T-cell (primary cell): ENCODE measurements around the gene NLRX1. TPM values are rescaled to one million over a fixed set of nuclear protein-coding genes. Genes with fewer than 3 reads are reported as not detected.
A peak's percentile ranks its signal among the peaks of the same experiment; 100 is the strongest.

Experiments used
- ATAC-seq, 4 experiments: fragments of 200-7000 bp in 3 of 4; fragments of 150-1000 bp in 1 of 4; cut with Tn5 transposase; replicated peaks in 1 of 4; 1 replicate in 3 of 4; 2 replicates in 1 of 4; pipeline ENCODE4 v1.10.0; 2021; ENCODE audit warnings: moderate library complexity in 3 of 4, mild to moderate bottlenecking in 2 of 4, moderate number of reproducible peaks in 1 of 4
- CTCF ChIA-PET, 2 donors: fragments of 300-600 bp; sonication (Branson Sonifier 250); formaldehyde crosslinking; loops; one replicate each; lab custom pipeline; 2022; ENCODE audit warnings: antibody characterized with exemption in 2 of 2; lab: Charles Lee
- POLR2A ChIA-PET, 2 donors: fragments of 300-600 bp; sonication (Branson Sonifier 250); formaldehyde crosslinking; loops; one replicate each; lab custom pipeline; 2022; ENCODE audit warnings: antibody characterized with exemption in 2 of 2; lab: Charles Lee
- DNase-seq, 35 experiments: peaks; one replicate each; pipeline versions ENCODE4 v3.0.0 to v3.0.0-alpha.2; 2013 to 2023
- H3K27ac ChIP-seq: one replicate; pipeline ENCODE4 v1.5.1; 2013; ENCODE audit warnings: low read length
- H3K27me3 ChIP-seq, 2 experiments: replicated peaks in 1 of 2; 1 replicate in 1 of 2; 2 replicates in 1 of 2; pipeline versions ENCODE4 v1.6.1 to v1.7.0; 2013; ENCODE audit warnings: low read length in 1 of 2, mixed read lengths in 1 of 2; ENCODE audit not compliant: control insufficient read depth in 2 of 2, insufficient read depth in 2 of 2; ENCODE audit errors: extremely low read depth in 1 of 2
- H3K36me3 ChIP-seq, 2 donors: 1 replicate in 1 of 2; 2 replicates in 1 of 2; pipeline versions ENCODE4 v1.6.1 to v1.7.0; 2013; ENCODE audit warnings: low read length in 1 of 2; ENCODE audit not compliant: control insufficient read depth in 2 of 2, insufficient read depth in 1 of 2; ENCODE audit errors: extremely low read depth in 1 of 2
- H3K4me1 ChIP-seq, 2 experiments: 1 replicate in 1 of 2; 2 replicates in 1 of 2; pipeline versions ENCODE4 v1.6.1 to v1.7.0; 2013; ENCODE audit warnings: low read length in 2 of 2, mixed read lengths in 1 of 2; ENCODE audit not compliant: insufficient read depth in 2 of 2, control insufficient read depth in 1 of 2; ENCODE audit errors: extremely low read depth in 1 of 2
- H3K4me3 ChIP-seq, 2 donors: 1 replicate in 1 of 2; 2 replicates in 1 of 2; pipeline versions ENCODE4 v1.5.1 to v1.7.0; 2013; ENCODE audit warnings: mild to moderate bottlenecking in 2 of 2, low read length in 1 of 2, moderate library complexity in 1 of 2; ENCODE audit not compliant: control insufficient read depth in 1 of 2; ENCODE audit errors: extremely low read depth in 1 of 2
- H3K9me3 ChIP-seq: 2 replicates; pipeline ENCODE4 v1.7.0; 2013
- H3K27ac Mint-ChIP-seq, 2 donors: one replicate each; pipeline ENCODE4 v1.8.0; 2020 to 2021; ENCODE audit warnings: mild to moderate bottlenecking in 2 of 2, mixed read lengths in 2 of 2
- H3K27me3 Mint-ChIP-seq, 2 donors: one replicate each; pipeline ENCODE4 v1.8.0; 2021 to 2022; ENCODE audit warnings: mixed read lengths in 2 of 2
- H3K36me3 Mint-ChIP-seq: one replicate; pipeline ENCODE4 v1.8.0; 2021; ENCODE audit warnings: mixed read lengths
- H3K4me1 Mint-ChIP-seq, 3 donors: one replicate each; pipeline ENCODE4 v1.8.0; 2020 to 2022; ENCODE audit warnings: mixed read lengths in 3 of 3, mild to moderate bottlenecking in 1 of 3
- H3K4me3 Mint-ChIP-seq, 3 donors: one replicate each; pipeline ENCODE4 v1.8.0; 2020 to 2022; ENCODE audit warnings: mild to moderate bottlenecking in 3 of 3, mixed read lengths in 3 of 3, moderate library complexity in 3 of 3
- H3K9me3 Mint-ChIP-seq, 3 donors: one replicate each; pipeline ENCODE4 v1.8.0; 2020 to 2022; ENCODE audit warnings: mixed read lengths in 3 of 3
- WGBS: methylation state at CpG from one replicate; pipeline ENCODE4 v1.1.5; 2013; ENCODE audit warnings: missing lambda C conversion rate; ENCODE audit not compliant: insufficient coverage; 5-methylcytosine and 5-hydroxymethylcytosine counted together
- total RNA-seq, 35 experiments: library from RNA in 6 of 35; stranded (reverse) in 6 of 35; fragments of 120-200 nt in 1 of 35; gene quantifications; one replicate each; pipeline versions ENCODE4 v1.2.1 to v1.2.4 and lab custom pipeline; 2013 to 2026

NLRX1 gene
- total RNA-seq, 5 donors from 2014 or later (not counting 1 experiment from before 2014, with no cell fraction given) = 6.5 to 12.8 (median 11.6) TPM

- Mint-ChIP-seq H3K27ac (no peak overlapping the region), H3K9me3 (no peaks in the 10 kb centered on the region), H3K4me3 (no peak overlapping the region), H3K4me1 (peaks cover 0 to 6% (median 3%) of the 10 kb centered on the region in 3 donors), H3K36me3 (no peaks in the 10 kb centered on the region), H3K27me3 (peaks cover 0 to 1% of the 10 kb centered on the region in 2 donors)
- no CpG with 5 or more reads among the region's 3 CpGs for WGBS
- CTCF ChIA-PET = interaction anchor here in 1 of 2 donors (0.6 to 1.1 kb wide), 2 partner anchors 60 to 124 kb away, joined by 3 read pairs; partner anchors contain the start of gene VPS11
- POLR2A ChIA-PET = no interaction called here
- peaks cover 0 to 2% of the 10 kb centered on the region in 2 experiments for H3K4me1 ChIP-seq
- DNase-seq = no peak
- no peak overlapping the region for H3K27ac ChIP-seq
- ATAC-seq = no peak
- H3K9me3 ChIP-seq = no peaks in the 10 kb centered on the region
- H3K4me3 ChIP-seq = no peak overlapping the region
- no peaks in the 10 kb centered on the region for H3K36me3 ChIP-seq
- H3K27me3 ChIP-seq = peaks cover 0 to 18% of the 10 kb centered on the region in 2 experiments
Measured at GRCh38 chr11:119192111-119192510, 23.6 kb downstream of the NLRX1 start.

GRCh38 chr11:119193001-119193400 lies 24.5 kb downstream of the NLRX1 start:
- Histone ChIP-seq H3K4me3 (no peak overlapping the region), H3K27ac (no peak overlapping the region), H3K36me3 (no peaks in the 10 kb centered on the region), H3K9me3 (no peaks in the 10 kb centered on the region), H3K4me1 (peaks cover 0 to 2% of the 10 kb centered on the region in 2 experiments), H3K27me3 (peaks cover 0 to 12% of the 10 kb centered on the region in 2 experiments)
- DNase-seq (no peak), ATAC-seq (no peak)
- no peaks in the 10 kb centered on the region for H3K36me3 Mint-ChIP-seq
- peaks cover 0 to 7% (median 3%) of the 10 kb centered on the region in 3 donors for H3K4me1 Mint-ChIP-seq
- H3K27me3 Mint-ChIP-seq = peaks cover 0 to 1% of the 10 kb centered on the region in 2 donors
- H3K9me3 Mint-ChIP-seq = no peaks in the 10 kb centered on the region
- no peak overlapping the region for H3K4me3 Mint-ChIP-seq
- WGBS = 87% methylated on average over 5 of the region's 5 CpGs
- CTCF ChIA-PET = no interaction called here
- no peak overlapping the region for H3K27ac Mint-ChIP-seq
- POLR2A ChIA-PET = no interaction called here

- Histone ChIP-seq H3K27me3 (peaks cover 0 to 7% of the 10 kb centered on the region in 2 experiments), H3K27ac (no peak overlapping the region), H3K4me3 (no peak overlapping the region), H3K4me1 (peaks cover 0 to 2% of the 10 kb centered on the region in 2 experiments), H3K36me3 (no peaks in the 10 kb centered on the region), H3K9me3 (no peaks in the 10 kb centered on the region)
- no peak for DNase-seq
- no peak for ATAC-seq
- H3K27me3 Mint-ChIP-seq = peaks cover 0 to 1% of the 10 kb centered on the region in 2 donors
- WGBS = 93% methylated on average over 3 of the region's 10 CpGs
- no peaks in the 10 kb centered on the region for H3K9me3 Mint-ChIP-seq
- H3K4me3 Mint-ChIP-seq = no peak overlapping the region
- no peak overlapping the region for H3K27ac Mint-ChIP-seq
- POLR2A ChIA-PET = no interaction called here
- H3K36me3 Mint-ChIP-seq = no peaks in the 10 kb centered on the region
- H3K4me1 Mint-ChIP-seq = peaks cover 0 to 7% (median 3%) of the 10 kb centered on the region in 3 donors
- CTCF ChIA-PET = no interaction called here
Measured at GRCh38 chr11:119193626-119194025, 25.1 kb downstream of the NLRX1 start.

GRCh38 chr11:119194811-119195440 lies 26.4 kb downstream of the NLRX1 start:
- peaks cover 0 to 1% of the 10 kb centered on the region in 2 donors for H3K27me3 Mint-ChIP-seq
- H3K27ac ChIP-seq = no peak overlapping the region
- ATAC-seq (no peak), DNase-seq (no peak)
- H3K9me3 Mint-ChIP-seq = no peaks in the 10 kb centered on the region
- H3K4me3 ChIP-seq = no peak overlapping the region
- ChIA-PET CTCF (interaction anchor here (0.6 kb wide), 2 partner anchors 21 to 48 kb away, joined by 3 to 4 read pairs; no protein-coding TSS in a partner anchor), POLR2A (no interaction called here)
- WGBS = 80% methylated on average over 3 of the region's 7 CpGs
- H3K27ac Mint-ChIP-seq = no peak overlapping the region
- H3K4me3 Mint-ChIP-seq = no peak overlapping the region
- peaks cover 0 to 2% of the 10 kb centered on the region in 2 experiments for H3K4me1 ChIP-seq
- H3K36me3 ChIP-seq = no peaks in the 10 kb centered on the region
- peaks cover 0 to 7% (median 3%) of the 10 kb centered on the region in 3 donors for H3K4me1 Mint-ChIP-seq
- peaks cover 0 to 5% of the 10 kb centered on the region in 2 experiments for H3K27me3 ChIP-seq
- H3K36me3 Mint-ChIP-seq = no peaks in the 10 kb centered on the region
- H3K9me3 ChIP-seq = no peaks in the 10 kb centered on the region

- Histone ChIP-seq H3K27ac (no peak overlapping the region), H3K36me3 (no peaks in the 10 kb centered on the region), H3K27me3 (peaks cover 0 to 5% of the 10 kb centered on the region in 2 experiments), H3K4me3 (no peak overlapping the region), H3K9me3 (no peaks in the 10 kb centered on the region), H3K4me1 (peaks cover 0 to 2% of the 10 kb centered on the region in 2 experiments)
- Mint-ChIP-seq H3K4me1 (peaks cover 0 to 7% (median 3%) of the 10 kb centered on the region in 3 donors), H3K9me3 (no peaks in the 10 kb centered on the region), H3K4me3 (no peak overlapping the region), H3K36me3 (no peaks in the 10 kb centered on the region), H3K27me3 (peaks cover 0 to 1% of the 10 kb centered on the region in 2 donors), H3K27ac (no peak overlapping the region)
- DNase-seq (no peak), ATAC-seq (no peak)
- CTCF ChIA-PET = interaction anchor here (0.6 to 1.3 kb wide), 5 partner anchors 11 to 128 kb away, joined by 3 to 11 read pairs (median 4); partner anchors contain the start of gene CBL (in 1 of the 2)
- 54% methylated on average over 4 of the region's 6 CpGs for WGBS
- POLR2A ChIA-PET = no interaction called here
Measured at GRCh38 chr11:119195680-119196079, 27.2 kb downstream of the NLRX1 start.

- Mint-ChIP-seq H3K27ac (no peak overlapping the region), H3K9me3 (no peaks in the 10 kb centered on the region), H3K4me1 (peaks cover 0 to 7% (median 3%) of the 10 kb centered on the region in 3 donors), H3K4me3 (no peak overlapping the region), H3K27me3 (peaks cover 0 to 1% of the 10 kb centered on the region in 2 donors), H3K36me3 (no peaks in the 10 kb centered on the region)
- Histone ChIP-seq H3K4me3 (no peak overlapping the region), H3K27ac (no peak overlapping the region), H3K9me3 (no peaks in the 10 kb centered on the region), H3K4me1 (peaks cover 0 to 2% of the 10 kb centered on the region in 2 experiments), H3K27me3 (peaks cover 0 to 5% of the 10 kb centered on the region in 2 experiments), H3K36me3 (no peaks in the 10 kb centered on the region)
- DNase-seq (peak; percentile 12 to 90 (median 60)), ATAC-seq (peak; percentile 92 to 97 (median 94))
- ChIA-PET CTCF (interaction anchor here (0.5 to 1.3 kb wide), 19 partner anchors 9 to 160 kb away, joined by 3 to 11 read pairs (median 3); partner anchors contain the start of genes C2CD2L (in 1 of the 2), CBL (in 1 of the 2), DPAGT1 (in 1 of the 2) and VPS11 (in 1 of the 2)), POLR2A (interaction anchor here (0.6 to 0.7 kb wide), 2 partner anchors 76 to 94 kb away, joined by 5 to 6 read pairs; no protein-coding TSS in a partner anchor)
- WGBS = no CpG with 5 or more reads among the region's 5 CpGs
Measured at GRCh38 chr11:119196833-119197483, 28.4 kb downstream of the NLRX1 start.
